Measurements from ENCODE around the gene CWC27.

The CWC27 gene, protein sequence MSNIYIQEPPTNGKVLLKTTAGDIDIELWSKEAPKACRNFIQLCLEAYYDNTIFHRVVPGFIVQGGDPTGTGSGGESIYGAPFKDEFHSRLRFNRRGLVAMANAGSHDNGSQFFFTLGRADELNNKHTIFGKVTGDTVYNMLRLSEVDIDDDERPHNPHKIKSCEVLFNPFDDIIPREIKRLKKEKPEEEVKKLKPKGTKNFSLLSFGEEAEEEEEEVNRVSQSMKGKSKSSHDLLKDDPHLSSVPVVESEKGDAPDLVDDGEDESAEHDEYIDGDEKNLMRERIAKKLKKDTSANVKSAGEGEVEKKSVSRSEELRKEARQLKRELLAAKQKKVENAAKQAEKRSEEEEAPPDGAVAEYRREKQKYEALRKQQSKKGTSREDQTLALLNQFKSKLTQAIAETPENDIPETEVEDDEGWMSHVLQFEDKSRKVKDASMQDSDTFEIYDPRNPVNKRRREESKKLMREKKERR

DNA sequence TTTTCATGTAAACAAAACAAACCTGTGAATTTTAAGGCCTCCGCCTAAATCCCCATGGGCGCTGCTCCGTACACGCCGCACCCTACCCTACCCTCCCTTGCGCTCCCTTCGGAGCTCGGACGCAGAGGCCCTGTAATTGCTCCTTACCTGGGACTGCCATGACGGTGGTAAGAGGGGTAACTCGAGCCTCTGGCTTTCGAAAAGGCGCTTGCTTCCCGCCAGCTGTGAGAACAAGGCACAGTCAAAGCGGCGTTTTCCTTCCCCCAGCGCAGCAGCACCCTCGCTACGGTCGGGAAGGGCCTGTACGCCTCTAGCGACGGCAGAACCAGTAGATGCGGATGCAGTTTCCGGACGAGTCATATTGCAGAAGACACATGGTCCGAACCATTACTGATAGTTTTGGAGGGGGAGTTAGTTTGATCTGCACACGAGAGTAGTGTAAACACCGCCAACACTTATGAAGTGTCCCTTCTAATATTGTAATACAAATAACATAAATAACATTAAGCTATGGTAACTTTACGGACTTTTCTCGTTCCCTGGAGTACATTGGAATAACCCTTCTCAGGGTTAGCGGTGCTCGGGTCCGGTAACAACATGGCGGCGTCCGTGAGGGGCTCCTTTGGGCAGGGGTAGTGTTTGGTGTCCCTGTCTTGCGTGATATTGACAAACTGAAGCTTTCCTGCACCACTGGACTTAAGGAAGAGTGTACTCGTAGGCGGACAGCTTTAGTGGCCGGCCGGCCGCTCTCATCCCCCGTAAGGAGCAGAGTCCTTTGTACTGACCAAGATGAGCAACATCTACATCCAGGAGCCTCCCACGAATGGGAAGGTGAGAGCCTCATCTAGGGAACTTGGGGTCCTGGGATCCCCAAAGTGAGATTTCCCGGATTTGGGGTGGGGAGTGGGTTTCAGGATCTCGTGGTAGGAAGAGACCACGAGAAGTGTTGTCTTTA is at the start of gene CWC27, which contains the start of gene SREK1IP1:
CWC27 (plus strand) TSS at position 573 of the 955 bp plus-strand sequence; CDS start at position 790, 217 bp downstream.
SREK1IP1 (minus strand) TSS at position 334 of the 955 bp plus-strand sequence; CDS start at position 160, 174 bp downstream.
- peak; percentile 31 for DNase-seq

DNA sequence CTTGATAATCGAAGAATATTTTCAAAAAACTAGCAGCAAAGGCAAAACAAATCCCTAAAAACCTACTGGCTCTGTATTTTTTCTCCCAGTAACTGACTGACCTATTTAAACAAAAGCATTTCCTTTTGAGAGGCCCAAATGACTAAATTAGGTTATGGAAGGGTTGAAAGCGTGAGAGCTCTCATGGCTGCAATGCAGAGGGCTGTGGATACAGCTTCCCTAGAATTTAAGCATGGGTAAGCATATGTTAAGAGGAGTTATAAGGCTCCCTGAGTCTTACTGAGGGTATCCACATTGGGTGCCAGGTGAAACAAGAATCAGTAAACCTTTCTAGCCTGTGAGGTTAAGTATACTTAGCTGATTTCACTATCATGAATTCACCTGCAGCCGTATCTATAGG is 46.1 kb upstream of the CWC27 start:
- no peak for DNase-seq

DNA sequence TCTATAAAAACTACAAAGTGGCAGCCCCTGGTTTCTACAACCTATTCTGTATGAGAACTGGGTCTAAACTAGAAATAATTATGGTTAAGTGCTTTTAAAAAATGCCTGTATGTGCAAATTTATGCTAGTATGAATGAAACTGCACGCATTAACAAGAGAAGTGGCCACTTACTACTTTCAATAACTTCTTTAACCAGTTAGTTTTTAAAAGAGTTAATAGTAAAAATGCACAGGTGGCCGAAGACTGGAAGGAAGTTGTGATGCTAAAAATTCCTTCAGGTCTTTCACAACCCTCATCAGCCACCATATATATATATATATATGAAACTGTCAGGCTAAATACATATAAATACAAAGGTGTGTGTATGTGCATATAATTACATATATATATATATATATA is 41.6 kb upstream of the CWC27 start:
- no peak for DNase-seq

DNA sequence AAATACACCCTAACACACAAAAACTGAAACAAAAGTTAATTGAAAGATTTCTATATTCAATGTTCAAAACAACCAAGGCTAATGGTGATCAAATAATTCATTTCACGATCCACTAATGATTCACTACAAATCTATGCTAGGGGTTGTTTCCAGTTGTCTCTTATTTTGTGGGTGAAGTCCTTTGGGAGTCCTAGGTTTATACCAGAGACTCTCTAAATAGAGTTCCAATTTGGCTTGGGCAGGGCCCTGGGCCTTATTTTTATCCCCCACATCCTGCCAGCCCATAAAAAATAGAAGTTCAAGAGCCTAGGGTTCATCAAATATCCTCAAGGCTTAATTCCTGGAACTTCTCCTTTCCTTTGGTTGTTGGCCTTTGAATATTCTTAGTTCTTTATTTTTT is 26.3 kb upstream of the CWC27 start:
- DNase-seq = no peak

DNA sequence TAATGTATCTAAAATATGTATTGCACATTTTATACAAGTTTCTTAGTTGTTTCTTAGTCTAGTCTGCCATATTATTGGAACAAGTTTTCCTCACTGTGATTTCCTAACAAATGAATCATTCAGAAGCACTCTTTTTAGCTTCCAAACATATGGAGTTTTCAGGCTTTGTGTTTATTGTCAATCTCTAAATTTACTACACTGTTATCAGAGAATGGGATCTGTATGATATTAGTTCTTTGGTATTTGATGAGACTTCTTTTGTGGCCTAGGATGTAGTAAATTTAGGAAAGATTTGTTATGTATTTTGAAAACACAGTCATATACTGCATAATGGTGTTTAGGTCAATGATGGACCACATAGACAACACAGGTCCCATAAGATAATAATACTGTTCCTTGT is 25.9 kb upstream of the CWC27 start:
- DNase-seq = no peak

DNA sequence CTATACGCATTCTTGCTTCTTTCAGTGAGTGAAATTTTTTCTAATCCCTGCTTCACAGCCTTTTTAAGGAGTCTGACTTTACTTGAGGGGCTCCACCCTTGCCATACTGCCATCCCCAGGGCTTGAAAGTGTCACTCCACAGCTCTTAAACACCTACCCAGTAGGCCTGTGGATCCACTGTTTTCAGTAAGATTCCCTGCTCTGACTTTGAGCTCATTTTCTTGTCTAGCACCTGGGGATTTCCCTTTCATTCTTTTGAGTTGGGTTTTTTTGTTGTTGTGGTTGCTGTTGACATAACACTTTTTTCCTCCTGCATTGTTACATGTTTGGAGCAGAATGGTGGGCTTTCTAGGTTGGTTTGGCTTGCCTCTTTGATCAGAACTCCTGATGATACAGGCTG is 23.8 kb upstream of the CWC27 start:
- no peak for DNase-seq

DNA sequence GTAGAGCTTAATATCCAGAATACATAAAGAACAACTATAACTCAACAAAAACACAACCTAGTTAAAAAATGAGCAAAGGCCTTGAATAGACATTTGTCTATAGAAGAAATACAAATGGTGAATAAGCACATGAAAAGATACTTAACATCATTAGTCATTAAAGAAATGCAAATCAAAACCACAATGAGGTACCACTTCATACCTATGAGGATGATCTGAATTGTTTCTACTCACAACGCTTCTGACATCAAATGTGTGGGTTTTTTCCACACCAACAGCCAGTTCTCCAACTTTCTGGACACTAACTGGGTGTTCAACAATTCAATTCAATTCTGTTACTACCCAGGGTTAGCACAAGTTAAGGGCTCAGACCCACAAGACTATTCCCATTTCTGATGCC is 22.3 kb upstream of the CWC27 start:
- no peak for DNase-seq

DNA sequence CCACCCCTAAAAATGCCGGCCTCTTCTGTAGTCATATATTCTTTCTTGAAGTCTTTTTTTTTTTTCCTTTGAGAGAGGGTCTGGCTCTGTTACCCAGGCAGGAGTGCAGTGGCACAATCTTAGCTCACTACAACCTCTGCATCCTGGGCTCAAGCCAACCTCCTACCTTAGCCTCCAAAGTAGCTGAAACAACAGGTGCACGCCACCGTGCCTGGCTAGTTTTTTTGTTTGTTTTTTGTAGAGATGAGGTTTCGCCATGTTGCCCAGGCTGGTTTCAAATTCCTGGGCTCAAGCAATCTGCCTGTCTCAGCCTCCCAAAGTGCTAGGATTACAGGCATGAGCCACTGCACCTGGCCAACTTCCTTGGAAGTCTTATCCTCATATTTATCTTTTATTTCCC is 19.3 kb upstream of the CWC27 start:
- DNase-seq = no peak

DNA sequence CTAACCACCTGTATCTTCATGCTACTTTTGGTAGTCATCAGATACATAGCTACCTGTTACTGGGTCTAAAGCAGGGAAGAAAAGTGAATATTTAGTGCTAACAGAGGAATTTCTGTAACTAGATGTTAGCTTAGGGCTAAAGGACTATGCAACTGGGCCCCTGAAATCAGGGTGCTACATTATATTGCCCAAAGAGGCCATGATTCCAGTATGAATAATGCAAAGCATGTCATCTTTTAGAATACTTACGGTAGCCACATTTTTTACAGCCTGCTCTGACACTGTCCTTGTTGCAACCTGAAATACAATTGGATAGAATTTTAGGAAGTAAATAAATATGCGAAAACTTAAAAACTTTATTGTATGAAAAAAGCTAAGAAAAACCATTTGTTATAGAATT is 14.7 kb upstream of the CWC27 start:
- no peak for DNase-seq

DNA sequence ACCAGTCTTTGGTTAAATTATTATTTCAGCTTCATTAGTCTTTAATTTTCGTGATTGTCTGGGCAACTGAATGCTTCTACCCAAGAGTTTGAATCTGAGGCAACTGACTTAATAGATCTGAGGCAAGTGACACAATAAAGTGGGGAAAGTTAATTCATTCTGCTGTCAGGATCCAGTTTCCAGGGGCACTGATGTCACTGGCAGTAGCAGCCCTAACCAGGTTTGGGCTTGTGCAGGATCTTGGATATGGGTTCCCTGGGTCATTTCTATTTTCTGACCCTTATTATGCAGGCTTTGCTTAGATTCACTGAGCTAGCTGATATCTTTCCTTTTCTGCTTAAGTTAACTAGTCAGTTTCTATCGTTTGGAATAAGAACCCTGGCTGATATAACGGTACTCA is 9.8 kb upstream of the CWC27 start:
- no peak for DNase-seq

DNA sequence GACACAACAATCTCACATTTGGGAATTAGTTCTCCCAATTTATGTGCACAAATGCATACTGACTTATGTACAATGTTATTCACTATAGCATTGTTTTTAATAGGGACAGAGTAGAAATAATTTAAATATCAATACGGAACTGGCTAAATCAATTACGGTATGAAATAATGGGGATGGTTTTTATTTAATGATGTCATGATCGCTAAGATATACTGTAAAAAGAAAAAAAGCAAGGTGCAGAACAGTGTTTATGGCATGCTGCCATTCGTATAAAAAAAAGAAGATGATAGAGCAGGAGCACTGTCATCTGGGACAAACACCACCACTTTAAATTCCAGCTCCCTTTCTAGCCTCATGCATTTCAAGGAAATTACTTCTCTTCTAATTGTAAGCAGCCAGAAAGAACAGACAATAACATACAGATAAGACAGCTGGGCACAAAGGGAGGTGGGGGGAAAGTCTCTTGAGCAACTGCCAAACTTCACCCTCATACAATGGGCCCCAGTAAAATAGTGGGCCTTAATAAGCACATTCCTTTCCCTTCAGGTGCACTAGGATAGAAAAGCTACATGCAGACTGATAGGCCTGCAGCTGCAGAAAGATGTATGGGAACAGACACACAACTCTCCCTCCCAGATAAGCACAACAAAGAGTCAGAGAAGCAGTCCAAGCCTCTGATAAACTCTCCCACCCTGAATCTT is 8.6 kb upstream of the CWC27 start:
- no peak for DNase-seq

DNA sequence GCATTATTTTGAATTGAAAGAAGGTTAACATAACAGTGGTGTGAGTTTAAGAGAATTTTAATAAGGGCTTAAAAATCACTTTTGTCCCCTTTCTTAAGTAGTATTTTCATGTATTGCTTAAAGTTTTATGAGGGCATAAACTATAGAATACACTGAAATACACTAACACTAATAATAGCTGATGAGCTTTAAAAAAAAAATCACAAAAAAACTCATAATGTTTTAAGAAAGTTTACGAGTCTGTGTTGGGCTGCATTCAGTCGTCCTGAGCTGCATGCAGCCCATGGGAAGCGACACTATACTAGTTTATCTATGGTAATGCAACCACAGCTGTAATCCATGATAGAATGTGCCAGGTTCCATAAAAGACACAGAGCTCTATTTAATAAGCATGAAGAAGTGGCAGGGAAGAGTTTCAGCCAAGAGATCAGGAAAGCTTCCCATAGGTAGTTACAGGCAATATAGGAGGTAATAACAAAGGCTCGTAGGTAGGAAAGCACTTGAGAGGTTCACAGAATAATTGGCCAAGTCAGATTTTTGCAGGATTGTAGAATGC is 4.7 kb upstream of the CWC27 start:
- no peak for DNase-seq

DNA sequence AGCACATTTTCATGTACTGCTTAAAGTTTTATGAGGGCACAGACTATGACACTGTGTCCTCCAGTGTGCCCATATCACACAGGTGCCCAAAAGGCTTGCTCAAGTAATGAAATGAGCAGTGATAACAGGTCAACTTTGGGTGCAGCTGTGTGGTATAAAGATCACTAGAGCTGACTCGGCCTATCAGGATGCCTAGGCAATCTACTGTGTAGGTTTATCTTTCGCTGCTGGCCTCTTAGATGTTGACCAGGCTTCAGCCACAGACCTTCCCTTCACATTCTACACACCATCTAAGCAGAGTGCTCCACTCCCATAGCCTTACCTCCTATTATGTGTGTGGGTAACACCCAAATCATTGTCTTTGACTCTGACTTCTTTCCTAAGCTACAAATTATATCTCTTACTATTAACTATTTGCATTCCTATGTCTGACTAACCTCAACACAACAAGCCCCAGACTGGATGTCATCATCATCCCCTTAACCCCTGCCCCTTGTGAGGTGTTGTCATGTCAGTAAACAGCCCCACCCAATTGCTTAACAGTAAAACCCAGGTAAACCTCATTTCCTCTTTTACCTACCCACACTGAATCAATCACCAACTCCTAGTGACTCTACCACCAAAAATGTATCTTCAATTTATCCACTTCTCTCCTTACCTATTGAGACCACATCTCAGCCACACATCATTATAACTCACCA is 2.8 kb upstream of the CWC27 start:
- no peak for DNase-seq

DNA sequence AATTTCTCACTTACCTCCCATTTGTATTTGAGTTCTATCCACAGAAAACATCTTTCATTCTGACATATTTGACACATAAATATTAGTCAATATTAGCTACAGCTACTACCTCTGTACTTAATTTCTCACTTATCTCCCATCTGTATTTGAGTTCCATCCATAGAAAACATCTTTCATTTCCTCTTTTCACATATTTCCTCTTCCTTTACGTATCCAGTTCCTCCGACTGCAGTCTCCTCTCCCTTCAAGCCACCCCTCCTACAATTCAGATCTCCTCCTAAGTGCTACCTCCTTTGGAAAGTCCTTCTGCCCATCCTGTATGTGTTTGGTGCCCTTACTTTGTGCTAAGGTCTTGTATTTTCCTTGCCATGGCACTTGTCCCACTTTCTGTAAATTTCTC is 1.8 kb upstream of the CWC27 start:
- DNase-seq = no peak

DNA sequence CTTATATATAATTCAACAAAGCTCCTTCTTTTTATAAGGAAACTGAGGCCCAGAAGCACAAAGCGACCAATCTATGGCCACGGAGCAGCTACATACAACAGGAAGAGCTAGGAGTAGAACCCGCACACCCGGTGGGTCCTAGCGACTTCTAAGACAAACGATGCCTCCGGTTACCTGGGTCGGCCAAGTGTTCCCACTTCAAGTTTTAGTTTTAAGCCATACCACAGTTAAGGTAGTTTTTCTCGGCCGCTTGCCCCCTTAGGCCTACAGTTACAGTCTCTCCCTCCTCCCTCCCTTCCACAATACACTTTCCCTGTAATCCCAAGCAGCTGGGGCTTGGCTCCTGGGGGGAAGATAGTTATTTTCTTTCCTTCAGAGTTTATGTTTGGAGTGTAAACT is 772 bp upstream of the CWC27 start:
- no peak for DNase-seq

DNA sequence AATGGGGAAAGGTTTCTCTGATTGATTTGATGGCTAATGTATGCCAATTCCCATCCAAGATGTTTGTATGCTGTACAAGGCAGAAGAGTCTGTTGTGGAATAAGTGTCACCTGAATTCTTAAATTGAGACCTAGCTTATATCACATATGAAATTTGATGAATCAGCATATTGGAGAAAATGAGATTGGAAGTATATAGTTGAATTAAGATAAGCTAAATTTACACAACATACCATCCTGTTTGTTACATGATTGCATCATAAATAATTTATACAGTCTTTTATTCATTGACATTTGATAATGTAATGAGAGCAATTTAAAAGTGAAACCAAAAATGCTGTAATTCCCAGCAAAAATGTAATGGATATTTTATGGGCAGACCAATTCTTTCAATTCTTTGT is 1.1 kb downstream of the CWC27 start:
- DNase-seq = no peak

DNA sequence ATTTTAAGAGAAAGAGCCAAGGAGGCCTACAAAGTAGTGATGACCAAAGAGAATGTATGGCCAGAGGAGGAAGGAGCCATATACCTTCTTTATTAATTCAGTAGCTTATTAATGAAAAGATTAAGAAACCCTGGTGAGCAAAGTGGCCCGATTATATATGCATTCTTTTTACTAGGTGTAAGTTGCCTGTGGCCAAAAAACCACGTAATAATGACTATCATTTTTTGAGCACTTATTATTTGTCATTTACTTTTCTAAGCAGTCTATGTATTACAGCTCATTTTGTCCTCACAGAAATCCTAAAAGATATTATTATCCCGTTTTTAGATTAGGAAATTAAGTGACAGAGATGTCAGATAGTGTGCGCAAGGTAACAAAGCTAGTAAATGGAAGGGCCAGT is 3.0 kb downstream of the CWC27 start:
- no peak for DNase-seq

DNA sequence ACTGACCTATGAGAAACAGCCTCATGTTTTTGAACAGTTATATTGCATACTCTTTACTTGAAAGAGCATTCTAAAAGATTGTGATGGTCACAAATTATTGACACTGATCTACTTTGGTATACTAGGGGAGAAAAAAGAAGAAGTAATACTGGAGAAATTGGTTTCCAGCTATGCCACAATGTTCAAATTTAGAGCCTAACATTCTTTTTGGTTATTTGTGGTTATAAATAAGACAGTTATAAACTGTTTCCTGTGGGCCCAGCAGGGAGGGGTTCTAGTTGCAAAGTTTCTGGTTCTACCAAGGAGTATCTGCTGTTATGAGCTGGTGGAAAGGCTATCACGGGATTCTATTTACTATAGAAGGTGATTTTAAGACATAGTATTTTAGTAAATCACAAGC is 4.8 kb downstream of the CWC27 start:
- no peak for DNase-seq

DNA sequence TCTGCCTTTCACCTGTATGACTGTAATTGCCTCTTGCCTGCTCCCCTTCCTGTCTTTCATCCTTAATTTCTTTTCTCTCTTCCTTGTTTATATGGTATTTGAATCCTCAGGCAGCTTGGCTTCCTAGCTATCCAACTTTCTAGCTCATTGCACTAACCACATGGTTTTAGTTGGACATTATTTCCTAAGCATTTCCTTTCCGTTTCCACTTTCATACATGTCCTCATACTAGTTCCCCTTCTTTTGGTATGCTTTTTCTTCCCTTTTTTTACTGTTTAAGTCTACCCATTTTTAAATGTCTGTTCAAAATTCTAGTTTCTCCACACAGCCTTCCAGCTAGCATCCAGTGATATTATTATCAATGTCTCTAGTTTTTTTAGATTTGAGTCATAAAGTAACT is 6.6 kb downstream of the CWC27 start:
- no peak for DNase-seq

DNA sequence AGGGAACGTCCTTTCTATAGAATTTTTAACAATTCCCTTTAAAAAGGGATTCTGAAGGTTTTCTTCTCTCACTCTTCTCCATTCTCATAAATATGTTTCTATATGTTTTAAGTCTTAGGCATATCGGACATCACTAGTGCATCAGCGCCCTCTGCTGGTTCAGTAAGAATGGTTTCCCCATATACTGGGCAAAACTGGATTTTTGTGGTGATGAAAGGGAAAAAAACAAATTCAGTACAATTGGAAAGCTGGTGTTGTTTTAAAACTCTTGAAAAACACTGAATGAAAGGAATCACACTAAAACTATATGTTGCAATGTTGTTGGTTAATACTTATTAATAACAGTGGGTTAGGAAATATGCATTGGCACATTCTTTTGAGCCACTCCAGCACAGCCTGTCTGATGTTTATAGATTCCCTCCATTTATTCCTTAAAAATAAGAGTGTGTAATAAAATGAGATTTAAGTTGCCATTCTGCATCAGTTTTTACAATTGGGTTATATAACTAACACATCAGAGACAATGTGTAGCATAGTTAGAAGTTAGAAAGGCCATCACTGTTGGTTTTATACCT is 15.8 kb downstream of the CWC27 start:
- no peak for DNase-seq

DNA sequence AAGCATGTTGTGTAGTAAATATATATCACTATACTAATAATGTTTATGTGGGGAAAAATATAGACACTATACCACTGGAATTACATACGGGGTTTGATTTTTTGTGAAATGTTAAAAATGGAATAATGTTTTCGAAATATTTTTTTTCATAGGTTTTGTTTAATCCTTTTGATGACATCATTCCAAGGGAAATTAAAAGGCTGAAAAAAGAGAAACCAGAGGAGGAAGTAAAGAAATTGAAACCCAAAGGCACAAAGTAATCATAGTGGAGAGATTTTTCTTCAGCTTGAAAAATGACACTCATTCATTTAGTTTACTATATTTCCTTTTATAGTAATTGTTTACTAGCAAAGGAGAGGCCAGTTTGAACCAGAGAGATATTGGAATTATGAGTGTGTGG is 17.6 kb downstream of the CWC27 start:
- no peak for DNase-seq

DNA sequence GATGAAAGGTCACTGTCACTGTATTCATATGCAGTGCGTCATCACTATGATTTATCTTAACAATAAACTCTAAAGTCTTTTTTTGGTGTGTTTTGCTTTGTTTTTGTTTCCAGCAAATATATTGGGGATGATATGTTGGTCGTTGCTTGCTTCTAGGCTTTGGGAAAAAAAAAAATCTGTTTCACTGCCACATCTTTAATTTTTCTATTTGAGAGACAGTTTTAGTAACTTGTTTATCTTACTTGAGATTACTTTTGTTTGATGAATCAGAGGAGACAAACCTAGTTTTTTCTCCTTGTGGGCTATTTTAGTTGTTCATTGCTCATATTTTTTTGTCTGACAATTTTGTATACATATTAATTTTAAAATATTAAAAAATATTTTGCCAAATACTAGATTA is 19.4 kb downstream of the CWC27 start:
- DNase-seq = no peak
